DOHH2 (cell line): ENCODE data around the gene TBR1.

Source experiments
- EZH2phosphoT487 ChIP-seq: fragments of 200-600 bp; sonication (generic); IDR thresholded peaks from 2 replicates; pipeline ENCODE4 v1.6.1; 2017; ENCODE audit warnings: borderline replicate concordance, mild to moderate bottlenecking, antibody characterized with exemption, low read length, moderate library complexity, mixed read lengths
- TF ChIP-seq, protein P1 (sequence below): fragments of 200-600 bp; sonication (generic); IDR thresholded peaks from one replicate; pipeline ENCODE4 v1.5.1; 2014; ENCODE audit warnings: antibody characterized with exemption, mild to moderate bottlenecking, low read depth, low read length; ENCODE audit not compliant: poor library complexity, severe bottlenecking

DNA sequence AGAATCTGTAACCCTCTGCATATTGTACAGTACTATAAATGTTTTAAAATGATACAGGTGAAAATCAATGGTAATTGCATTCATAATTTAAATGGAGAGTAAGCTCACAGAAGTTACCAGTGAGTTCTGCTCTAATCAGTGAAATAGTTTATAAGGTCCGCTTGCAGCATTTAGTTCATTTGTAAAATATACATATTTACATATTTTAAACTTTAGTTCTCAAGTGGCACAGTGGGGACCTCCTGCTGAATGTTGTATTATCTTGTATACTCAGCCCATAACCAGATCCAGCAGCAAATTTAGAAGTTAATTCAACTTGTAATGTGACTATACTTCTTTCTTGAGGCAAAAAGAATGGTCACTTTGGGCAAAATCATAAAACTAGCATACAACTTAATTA lies 41.7 kb upstream of the TBR1 start:
- TF ChIP-seq, protein P1, sequence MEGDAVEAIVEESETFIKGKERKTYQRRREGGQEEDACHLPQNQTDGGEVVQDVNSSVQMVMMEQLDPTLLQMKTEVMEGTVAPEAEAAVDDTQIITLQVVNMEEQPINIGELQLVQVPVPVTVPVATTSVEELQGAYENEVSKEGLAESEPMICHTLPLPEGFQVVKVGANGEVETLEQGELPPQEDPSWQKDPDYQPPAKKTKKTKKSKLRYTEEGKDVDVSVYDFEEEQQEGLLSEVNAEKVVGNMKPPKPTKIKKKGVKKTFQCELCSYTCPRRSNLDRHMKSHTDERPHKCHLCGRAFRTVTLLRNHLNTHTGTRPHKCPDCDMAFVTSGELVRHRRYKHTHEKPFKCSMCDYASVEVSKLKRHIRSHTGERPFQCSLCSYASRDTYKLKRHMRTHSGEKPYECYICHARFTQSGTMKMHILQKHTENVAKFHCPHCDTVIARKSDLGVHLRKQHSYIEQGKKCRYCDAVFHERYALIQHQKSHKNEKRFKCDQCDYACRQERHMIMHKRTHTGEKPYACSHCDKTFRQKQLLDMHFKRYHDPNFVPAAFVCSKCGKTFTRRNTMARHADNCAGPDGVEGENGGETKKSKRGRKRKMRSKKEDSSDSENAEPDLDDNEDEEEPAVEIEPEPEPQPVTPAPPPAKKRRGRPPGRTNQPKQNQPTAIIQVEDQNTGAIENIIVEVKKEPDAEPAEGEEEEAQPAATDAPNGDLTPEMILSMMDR = no peak
- no peak for TF ChIP-seq EZH2phosphoT487
